HCT116 (cell line): ENCODE results near the gene DARS1.

Source experiments
- CEBPB ChIP-seq: IDR thresholded peaks from 2 replicates; pipeline ENCODE4 v1.6.1; 2012; ENCODE audit warnings: low read depth
- EZH2 ChIP-seq: fragments of 200-600 bp; sonication (generic); IDR thresholded peaks from 2 replicates; pipeline ENCODE4 v1.6.1; 2017; ENCODE audit warnings: antibody characterized with exemption, mixed run types
- FOSL1 ChIP-seq: IDR thresholded peaks from 2 replicates; pipeline ENCODE4 v1.6.1; 2012; ENCODE audit warnings: low read depth
- JUND ChIP-seq: IDR thresholded peaks from 2 replicates; pipeline ENCODE4 v1.6.1; 2012
- MAX ChIP-seq: IDR thresholded peaks from 2 replicates; pipeline ENCODE4 v1.6.1; 2012
- POLR2A ChIP-seq: IDR thresholded peaks from 2 replicates; pipeline ENCODE4 v1.7.0; 2011; ENCODE audit warnings: borderline replicate concordance; ENCODE audit not compliant: insufficient read depth, insufficient read length; ENCODE audit errors: extremely low read depth
- POLR2AphosphoS5 ChIP-seq: IDR thresholded peaks from 2 replicates; pipeline ENCODE4 v1.6.1; 2011; ENCODE audit warnings: mild to moderate bottlenecking, low read depth, low read length, moderate library complexity
- SP1 ChIP-seq: IDR thresholded peaks from 2 replicates; pipeline ENCODE4 v1.6.1; 2012; ENCODE audit warnings: low read depth
- ZBTB33 ChIP-seq: IDR thresholded peaks from 2 replicates; pipeline ENCODE4 v1.6.1; 2011; ENCODE audit warnings: mild to moderate bottlenecking, low read length, moderate library complexity; ENCODE audit not compliant: insufficient replicate concordance; ENCODE audit errors: extremely low read depth
- TF ChIP-seq, protein P1 (sequence below), 3 experiments: fragments of 200-600 bp in 1 of 3; sonication (generic) in 1 of 3; IDR thresholded peaks in 2 of 3; conservative IDR thresholded peaks in 1 of 3; 2 replicates each; pipeline ENCODE4 v1.5.1; 2012 to 2017; ENCODE audit warnings: low read depth in 2 of 3, low read length in 2 of 3, antibody characterized with exemption in 1 of 3, borderline replicate concordance in 1 of 3, control low read depth in 1 of 3, mild to moderate bottlenecking in 1 of 3, mixed read lengths in 1 of 3, mixed run types in 1 of 3, moderate library complexity in 1 of 3; ENCODE audit not compliant: insufficient read depth in 1 of 3

- TF ChIP-seq EZH2 (no peak), FOSL1 (no peak), JUND (no peak), SP1 (no peak), MAX (no peak), POLR2A (no peak), POLR2AphosphoS5 (no peak), CEBPB (no peak), ZBTB33 (no peak)
- TF ChIP-seq, protein P1, sequence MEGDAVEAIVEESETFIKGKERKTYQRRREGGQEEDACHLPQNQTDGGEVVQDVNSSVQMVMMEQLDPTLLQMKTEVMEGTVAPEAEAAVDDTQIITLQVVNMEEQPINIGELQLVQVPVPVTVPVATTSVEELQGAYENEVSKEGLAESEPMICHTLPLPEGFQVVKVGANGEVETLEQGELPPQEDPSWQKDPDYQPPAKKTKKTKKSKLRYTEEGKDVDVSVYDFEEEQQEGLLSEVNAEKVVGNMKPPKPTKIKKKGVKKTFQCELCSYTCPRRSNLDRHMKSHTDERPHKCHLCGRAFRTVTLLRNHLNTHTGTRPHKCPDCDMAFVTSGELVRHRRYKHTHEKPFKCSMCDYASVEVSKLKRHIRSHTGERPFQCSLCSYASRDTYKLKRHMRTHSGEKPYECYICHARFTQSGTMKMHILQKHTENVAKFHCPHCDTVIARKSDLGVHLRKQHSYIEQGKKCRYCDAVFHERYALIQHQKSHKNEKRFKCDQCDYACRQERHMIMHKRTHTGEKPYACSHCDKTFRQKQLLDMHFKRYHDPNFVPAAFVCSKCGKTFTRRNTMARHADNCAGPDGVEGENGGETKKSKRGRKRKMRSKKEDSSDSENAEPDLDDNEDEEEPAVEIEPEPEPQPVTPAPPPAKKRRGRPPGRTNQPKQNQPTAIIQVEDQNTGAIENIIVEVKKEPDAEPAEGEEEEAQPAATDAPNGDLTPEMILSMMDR (IDR thresholded peaks at IDR 0.05 in 2 of 3, conservative IDR thresholded peaks at IDR 0.05 in 1 of 3; ENCODE audit: borderline replicate concordance in 1 of 3, insufficient read depth in 1 of 3, low read depth in 2 of 3, low read length in 2 of 3) = no peak
Observed at GRCh38 chr2:136028001-136028400, 42.6 kb upstream of the DARS1 start.
